ENCODE results near the gene RRAD.
"Not testable (repeated sequence)": the region's sequence is repeated elsewhere in the genome, so short reads cannot be mapped to it uniquely, and the experiment has no call there.

Gene RRAD

DNA sequence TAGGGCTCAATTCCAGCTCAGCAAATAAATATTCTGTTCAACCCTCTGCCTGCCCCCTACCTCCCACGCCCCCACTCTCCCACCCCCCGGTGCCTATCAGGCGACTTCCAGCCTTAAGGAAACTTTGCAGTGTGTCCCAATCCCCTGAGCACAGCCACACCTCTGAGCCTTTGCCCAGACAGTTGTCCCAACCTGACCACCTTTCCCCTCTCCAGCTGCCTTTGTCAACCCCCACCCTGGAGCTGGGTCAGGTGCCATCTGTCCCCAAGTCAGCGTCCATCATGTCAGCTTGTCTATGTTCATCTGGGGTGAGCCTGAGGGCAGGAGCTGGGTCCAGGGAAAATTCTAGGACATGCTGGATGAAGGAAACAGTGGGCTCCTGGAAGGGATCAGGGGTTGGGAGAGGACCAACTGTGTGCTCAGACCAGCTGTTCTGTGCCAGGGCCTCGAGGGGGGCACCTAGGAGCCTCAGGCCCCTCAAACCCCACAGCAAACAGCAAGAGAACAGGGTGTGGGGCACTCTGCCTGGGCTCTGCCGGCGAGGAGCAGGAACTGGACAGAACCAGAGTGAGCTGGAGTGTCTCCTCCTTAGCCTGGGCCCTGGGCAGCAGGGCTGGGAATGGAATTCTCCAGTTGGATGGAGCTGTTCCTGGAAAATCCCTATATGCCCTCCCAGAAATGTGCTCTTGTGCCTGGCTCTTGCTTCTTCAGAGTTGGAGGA, 24.5 kb downstream of the RRAD start:
- DNase-seq (ENCODE audit: low read depth in 2 of 2), result no peak

- peak; percentile 34 to 45 for DNase-seq (ENCODE audit: low read depth in 2 of 2)
Observed at GRCh38 chr16:66899945-66900710, 25.2 kb downstream of the RRAD start.

- no peak for DNase-seq (ENCODE audit: low read depth in 2 of 2)
Observed at GRCh38 chr16:66899310-66899944, 25.9 kb downstream of the RRAD start.

- DNase-seq (ENCODE audit: low read depth in 2 of 2), result no peak
Observed at GRCh38 chr16:66898933-66899309, 26.4 kb downstream of the RRAD start.

GRCh38 chr16:66898207-66898606, 27.1 kb downstream of the RRAD start:
- DNase-seq (ENCODE audit: low read depth in 2 of 2), result no peak

GRCh38 chr16:66896682-66897081, 28.7 kb downstream of the RRAD start:
- not testable (repeated sequence) for DNase-seq (ENCODE audit: low read depth in 2 of 2)

DNA sequence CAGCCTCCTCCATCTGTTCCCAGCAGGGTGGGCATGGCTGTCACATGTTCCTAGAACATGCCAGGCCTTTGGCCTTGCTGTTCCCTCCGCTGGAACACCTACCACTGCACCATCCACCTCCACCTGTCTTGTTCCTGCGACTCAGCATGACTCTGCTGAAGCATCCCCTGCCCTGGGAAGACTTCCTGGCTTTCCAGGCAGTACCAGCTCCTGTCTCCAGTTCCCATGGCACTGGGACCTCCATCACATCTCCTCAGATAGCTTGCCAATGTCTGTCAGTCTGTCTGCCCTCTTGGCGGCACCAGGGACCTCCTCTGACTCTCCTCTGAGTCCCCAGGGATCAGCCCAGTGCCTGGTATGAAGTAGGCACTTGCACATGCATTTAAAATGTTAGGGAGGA, 29.3 kb downstream of the RRAD start:
- no peak for DNase-seq (ENCODE audit: low read depth in 2 of 2)

DNA sequence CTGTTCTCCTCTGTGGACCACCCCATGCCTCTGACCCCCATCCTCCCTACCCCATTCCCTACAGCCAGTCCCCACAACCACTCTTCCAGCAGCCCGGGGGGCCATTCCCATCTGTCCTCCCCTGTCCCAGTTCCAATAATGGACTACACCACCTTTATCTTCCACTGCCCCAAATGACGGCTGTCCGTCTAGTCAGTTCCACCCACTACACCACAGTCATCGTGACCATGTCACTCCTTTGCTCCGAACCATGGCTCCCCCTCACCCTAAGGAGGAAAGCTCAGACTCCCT, 29.7 kb downstream of the RRAD start:
- no peak for DNase-seq (ENCODE audit: low read depth in 2 of 2)

- DNase-seq (ENCODE audit: low read depth in 2 of 2), result peak; percentile 38
Observed at GRCh38 chr16:66894948-66895688, 30.2 kb downstream of the RRAD start.

- DNase-seq (ENCODE audit: low read depth in 2 of 2), result no peak
Observed at GRCh38 chr16:66894055-66894454, 31.3 kb downstream of the RRAD start.

- DNase-seq (ENCODE audit: low read depth in 2 of 2), result no peak
Observed at GRCh38 chr16:66891797-66892196, 33.5 kb downstream of the RRAD start.

DNA sequence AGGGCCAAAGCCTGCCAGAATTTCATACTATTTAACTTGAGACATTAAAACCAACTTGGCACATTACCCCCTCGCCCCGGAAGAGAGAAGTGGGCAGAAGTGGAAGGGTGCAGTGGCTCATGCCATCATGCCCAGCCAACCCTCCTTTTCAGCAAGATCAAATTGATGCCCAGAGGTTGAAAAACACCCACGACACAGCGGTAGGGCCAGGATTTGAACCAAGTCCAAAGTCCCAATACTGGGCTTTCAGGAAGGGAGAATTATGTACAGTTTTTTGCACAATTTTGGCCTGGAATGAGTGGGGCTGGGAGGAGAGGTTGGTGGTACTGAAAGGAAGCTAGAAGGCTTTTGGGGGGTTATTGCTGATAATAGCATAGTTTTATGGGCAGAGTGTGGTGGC, 34.0 kb downstream of the RRAD start:
- no peak for DNase-seq (ENCODE audit: low read depth in 2 of 2)

DNA sequence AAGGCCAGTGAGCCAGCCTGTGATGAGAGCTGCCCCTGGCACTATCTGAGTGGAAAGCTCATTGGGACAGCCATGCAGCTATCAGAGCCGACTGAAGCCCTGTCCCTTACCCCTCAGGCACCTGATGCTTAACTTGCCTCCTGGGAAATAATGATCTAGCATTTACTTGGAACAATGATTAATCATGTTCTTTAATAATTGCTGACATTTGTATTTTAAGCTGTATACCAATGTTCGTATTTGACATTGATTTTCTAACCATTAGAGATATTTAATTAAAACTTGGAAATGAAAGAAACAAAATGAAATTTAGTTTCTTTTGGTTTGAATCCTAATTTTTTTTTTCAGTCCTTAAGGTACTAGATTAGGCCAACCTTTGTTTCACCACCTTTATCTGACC, 34.5 kb downstream of the RRAD start:
- DNase-seq (ENCODE audit: low read depth in 2 of 2), result no peak

- no peak for DNase-seq (ENCODE audit: low read depth in 2 of 2)
Observed at GRCh38 chr16:66889622-66890021, 35.7 kb downstream of the RRAD start.

DNA sequence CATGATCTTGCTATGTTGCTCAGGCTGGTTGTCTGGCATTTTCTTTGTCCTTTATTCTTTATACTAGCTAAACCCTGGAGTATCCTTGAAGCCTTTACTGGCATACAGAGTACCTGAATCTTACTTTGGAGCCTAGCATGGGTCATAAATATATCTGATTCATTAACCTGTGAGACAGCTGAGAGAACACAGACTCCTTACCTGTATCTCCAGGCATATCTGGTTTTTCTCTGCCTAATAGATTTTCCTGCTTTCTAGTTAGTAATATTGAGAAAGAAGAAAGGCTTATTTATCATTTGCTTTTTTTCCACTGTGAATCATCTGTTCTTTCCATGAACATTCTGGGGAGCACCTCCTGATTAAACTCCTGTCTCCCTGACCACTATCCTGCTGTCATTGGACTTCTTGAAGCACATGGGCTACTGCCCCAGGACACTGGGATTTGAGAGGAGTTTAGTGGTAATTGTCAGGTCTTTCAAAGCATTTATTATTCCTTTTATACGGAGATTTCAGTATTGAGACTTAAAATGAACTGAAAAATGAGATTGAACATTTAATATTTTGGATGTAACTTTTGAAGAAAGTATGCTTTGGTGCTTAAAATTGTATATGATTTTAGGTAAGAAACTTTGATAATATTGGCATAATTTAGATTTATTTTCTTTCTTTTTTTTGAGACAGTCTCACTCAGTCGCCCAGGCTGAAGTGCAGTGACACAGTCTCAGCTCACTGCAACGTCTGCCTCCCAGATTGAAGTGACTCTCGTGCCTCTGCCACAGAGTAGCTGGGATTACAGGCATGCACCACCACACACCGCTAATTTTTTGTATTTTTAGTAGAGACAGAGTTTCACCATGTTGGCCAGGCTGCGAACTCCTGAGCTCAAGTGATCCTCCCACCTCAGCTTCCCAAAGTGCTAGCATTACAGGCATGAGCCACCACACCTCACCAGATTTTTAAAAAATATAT, 36.4 kb downstream of the RRAD start:
- no peak for DNase-seq (ENCODE audit: low read depth in 2 of 2)

DNA sequence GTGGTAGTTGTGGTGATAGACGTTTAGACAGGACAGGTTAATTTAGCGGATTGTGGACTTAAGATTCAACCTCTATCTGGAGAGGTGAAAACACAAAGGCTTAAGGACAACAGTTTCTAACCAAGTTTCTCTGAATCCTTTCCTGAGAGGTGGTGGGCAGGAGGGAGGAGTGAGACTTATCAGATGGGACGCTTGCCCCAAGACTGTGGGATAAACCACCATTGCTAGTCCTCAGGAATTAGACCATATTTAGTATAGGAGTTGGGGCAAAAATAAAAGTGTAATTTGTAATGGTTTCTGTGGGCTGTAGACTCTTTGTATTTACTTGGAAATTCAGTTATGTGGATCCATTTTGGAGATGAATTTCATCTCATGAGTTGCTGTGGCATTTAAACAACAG, 38.4 kb downstream of the RRAD start:
- no peak for DNase-seq (ENCODE audit: low read depth in 2 of 2)

- no peak for DNase-seq (ENCODE audit: low read depth in 2 of 2)
Observed at GRCh38 chr16:66886321-66886720, 39.0 kb downstream of the RRAD start.

GRCh38 chr16:66885491-66885890, 39.8 kb downstream of the RRAD start:
- DNase-seq (ENCODE audit: low read depth in 2 of 2), result no peak

DNA sequence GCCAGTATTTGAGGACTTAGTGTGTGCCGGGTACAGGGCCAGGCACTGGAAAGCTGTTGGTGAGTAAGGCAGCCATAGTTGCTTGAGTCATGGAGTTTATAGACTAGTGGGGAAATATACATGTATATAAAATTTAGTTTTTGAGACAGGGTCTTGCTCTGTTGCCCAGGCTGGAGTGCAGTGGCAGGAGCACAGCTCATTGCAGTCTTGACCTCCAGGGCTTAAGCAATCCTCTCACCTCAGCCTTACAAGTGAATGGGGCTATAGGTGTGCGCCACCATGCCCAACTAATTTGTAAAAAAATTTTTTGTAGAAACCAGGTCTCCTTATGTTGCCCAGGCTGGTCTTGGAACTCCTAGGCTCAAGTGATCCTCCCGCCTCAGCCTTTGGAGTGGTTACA, 42.6 kb downstream of the RRAD start:
- no peak for DNase-seq (ENCODE audit: low read depth in 2 of 2)

DNA sequence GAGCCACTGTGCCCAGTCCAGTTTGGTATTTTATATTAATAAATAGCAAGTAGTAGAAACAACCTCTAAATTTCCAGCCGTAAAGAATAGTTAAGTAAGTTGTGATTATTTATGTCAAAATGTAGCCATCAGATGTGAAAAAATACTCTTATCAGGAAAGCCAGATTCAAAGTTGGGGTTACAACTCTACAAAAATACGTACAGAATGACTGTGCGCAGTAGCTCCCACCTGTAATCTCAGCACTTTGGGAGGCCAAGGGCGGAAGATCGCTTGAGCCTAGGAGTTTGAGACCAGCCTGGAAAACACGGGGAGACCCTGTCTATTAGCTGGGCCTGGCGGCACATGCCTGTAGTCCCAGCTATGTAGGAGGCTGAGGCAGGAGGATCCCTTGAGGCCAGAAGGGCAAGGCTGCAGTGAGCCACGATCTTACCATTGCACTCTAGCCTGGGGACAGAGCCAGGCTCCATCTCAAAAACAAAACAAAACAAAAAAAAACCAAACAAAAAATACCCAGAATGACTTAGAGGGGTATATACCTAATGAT, 43.3 kb downstream of the RRAD start:
- no peak for DNase-seq (ENCODE audit: low read depth in 2 of 2)

- DNase-seq (ENCODE audit: low read depth in 2 of 2), result no peak
Observed at GRCh38 chr16:66881560-66881959, 43.8 kb downstream of the RRAD start.

Measured in fibroblast of skin of left quadriceps (primary cell).